Measurements from ENCODE around the gene SALL1. TPM values are rescaled to one million over a fixed set of nuclear protein-coding genes. Genes with fewer than 3 reads are reported as not detected.

SALL1 gene
- total and polyA plus RNA-seq, 2 of the 4 experiments (the other 2 are of a cell fraction) = 0.90 to 5.2 TPM

- Histone ChIP-seq H3K79me1 (ENCODE audit: low read depth in 1 of 2, low read length in 2 of 2) (no peaks in the 10 kb centered on the region), H3K56ac (ENCODE audit: extremely low read depth, insufficient read depth, low read length) (no peak overlapping the region), H2AK5ac (ENCODE audit: low read depth, low read length) (no peak overlapping the region), H3K36me3 (ENCODE audit: control insufficient read depth, insufficient read depth, low read length) (no peaks in the 10 kb centered on the region), H3K4me3 (ENCODE audit: insufficient read depth, low read depth, low read length) (no peak overlapping the region), H3K9me1 (ENCODE audit: insufficient read depth, low read length) (no peaks in the 10 kb centered on the region), H2BK20ac (ENCODE audit: low read depth, low read length) (no peak overlapping the region), H3K18ac (ENCODE audit: low read depth, low read length) (no peak overlapping the region), H3K27me3 (ENCODE audit: control insufficient read depth, insufficient read depth, low read length) (peaks cover 12% of the 10 kb centered on the region), H3K9me3 (ENCODE audit: control insufficient read depth, insufficient read depth, low read length) (no peaks in the 10 kb centered on the region), H4K5ac (ENCODE audit: low read depth, low read length) (no peak overlapping the region), H3K23ac (ENCODE audit: low read depth, low read length) (no peak overlapping the region), H3K4ac (ENCODE audit: low read depth, low read length) (no peak overlapping the region), H4K91ac (ENCODE audit: insufficient read depth, low read depth, low read length) (no peak overlapping the region), H3K4me1 (ENCODE audit: control insufficient read depth, insufficient read depth, low read length) (no peaks in the 10 kb centered on the region), H2AK9ac (replicated peaks; ENCODE audit: low read depth, low read length, poor library complexity) (no peak overlapping the region), H2BK120ac (ENCODE audit: low read depth, low read length) (no peak overlapping the region), H4K8ac (ENCODE audit: low read depth in 2 of 2, low read length in 2 of 2) (no peak overlapping the region), H3K4me2 (ENCODE audit: low read depth, low read length) (no peak overlapping the region), H2BK5ac (ENCODE audit: low read depth, low read length, poor library complexity, severe bottlenecking) (no peak overlapping the region), H3K9ac (ENCODE audit: low read depth, low read length) (no peak overlapping the region), H3K14ac (replicated peaks; ENCODE audit: low read depth, low read length) (no peak overlapping the region), H4K20me1 (ENCODE audit: insufficient read depth, low read length) (no peaks in the 10 kb centered on the region), H2BK15ac (ENCODE audit: low read depth, low read length) (no peak overlapping the region), H2AFZ (replicated peaks; ENCODE audit: low read length, poor library complexity) (no peak overlapping the region), H3K27ac (ENCODE audit: insufficient read depth, low read length) (no peak overlapping the region)
- no peak for TF ChIP-seq USF2 (IDR thresholded peaks at IDR 0.05; ENCODE audit: low read depth, low read length)
- TF ChIP-seq RFX5 (IDR thresholded peaks at IDR 0.05; ENCODE audit: low read depth, low read length) = no peak
- TF ChIP-seq CHD1 (IDR thresholded peaks at IDR 0.05; ENCODE audit: low read depth, low read length) = no peak
- TF ChIP-seq CEBPB (IDR thresholded peaks at IDR 0.05; ENCODE audit: low read depth, low read length) = no peak
- no peak for TF ChIP-seq BHLHE40 (IDR thresholded peaks at IDR 0.05; ENCODE audit: low read depth, low read length)
- TF ChIP-seq POLR2A (IDR thresholded peaks at IDR 0.05; ENCODE audit: low read depth, low read length) = no peak
- TF ChIP-seq MXI1 (IDR thresholded peaks at IDR 0.05; ENCODE audit: borderline replicate concordance, low read depth, low read length) = no peak
- TF ChIP-seq SMC3 (IDR thresholded peaks at IDR 0.05; ENCODE audit: low read depth, low read length) = no peak
- TF ChIP-seq MAFK (IDR thresholded peaks at IDR 0.05; ENCODE audit: low read depth, low read length) = no peak
- no peak for TF ChIP-seq FOS (IDR thresholded peaks at IDR 0.05; ENCODE audit: low read depth, low read length)
- DNase-seq (no peak), ATAC-seq (ENCODE audit: low read depth) (no peak)
- in situ Hi-C loops (cut with MboI; ENCODE audit: low sequenced_read_pairs) = no loop called here
- BruUV-seq (replicated peaks) = no TSS peak
- no CpG with 5 or more reads among the region's 2 CpGs for WGBS, 2 experiments (ENCODE audit: extremely low coverage in 2 of 2, insufficient read length in 1 of 2)
- ChIA-PET POLR2A (ENCODE audit: unreplicated experiment) (no interaction called here), CTCF (interaction anchor here (0.6 to 0.9 kb wide), 2 partner anchors 16 to 28 kb away, joined by 3 to 4 read pairs; no protein-coding TSS in a partner anchor)
- intact Hi-C loops (cut with micrococcal nuclease) = no loop called here
- dilution Hi-C loops (cut with HindIII; ENCODE audit: low sequenced_read_pairs, unreplicated experiment) = no loop called here
These were observed 53.3 kb downstream of the SALL1 start for GRCh38 chr16:51097729-51098128.
